OCI-M2 (cell line): ENCODE data around the gene PON1.

Experiments used
- DNase-seq: peaks from one replicate; lab custom pipeline; 2025; ENCODE audit not compliant: unreplicated experiment; lab: John Stamatoyannopoulos, UW

The PON1 gene

DNA sequence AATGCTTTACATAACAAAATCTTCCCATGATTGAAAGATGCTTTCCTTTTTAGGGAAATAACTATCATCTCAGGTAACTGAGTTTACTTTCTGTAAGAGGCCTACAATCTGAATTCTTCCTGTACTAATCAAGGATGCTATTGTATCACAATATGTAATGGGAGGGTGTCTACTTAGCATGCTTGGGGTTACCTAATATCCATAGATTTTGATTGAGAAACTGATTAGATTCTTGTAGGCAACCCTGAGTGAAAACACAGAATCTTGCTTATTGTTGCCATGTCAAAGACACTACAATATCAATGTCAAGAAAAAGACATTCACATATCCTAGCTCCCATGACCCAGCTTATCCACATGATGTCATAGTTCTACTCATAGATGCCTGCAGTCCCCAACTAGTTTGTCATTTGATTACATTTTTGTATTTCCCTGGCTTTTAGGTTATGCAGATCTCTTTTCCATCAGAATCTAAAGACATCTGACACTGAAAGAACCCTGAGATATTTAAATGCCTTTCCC is 62.4 kb downstream of the PON1 start:
- DNase-seq = no peak

GRCh38 chr7:95255691-95256090 is 68.6 kb downstream of the PON1 start:
- no peak for DNase-seq

- DNase-seq = no peak
Measured at GRCh38 chr7:95253986-95254385, 70.3 kb downstream of the PON1 start.

DNA sequence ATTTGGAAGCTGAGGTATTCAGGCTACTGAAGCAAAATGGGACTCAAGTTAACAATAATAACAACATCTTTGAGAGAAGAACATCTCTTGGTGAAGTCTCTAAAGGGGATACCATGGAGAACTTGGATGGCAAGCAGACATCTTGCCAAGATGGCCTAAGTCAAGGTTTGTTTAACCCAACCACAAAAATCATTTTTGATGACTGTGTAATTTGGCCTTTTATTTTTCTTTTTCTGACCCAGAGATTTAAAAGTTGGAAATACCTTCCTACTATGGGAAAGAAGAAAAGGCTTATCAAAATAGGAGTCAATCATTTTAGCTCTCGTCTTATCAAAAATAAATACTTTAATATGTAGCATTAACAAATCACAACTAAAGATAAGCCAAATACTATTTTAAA is 72.4 kb downstream of the PON1 start:
- DNase-seq = no peak

DNA sequence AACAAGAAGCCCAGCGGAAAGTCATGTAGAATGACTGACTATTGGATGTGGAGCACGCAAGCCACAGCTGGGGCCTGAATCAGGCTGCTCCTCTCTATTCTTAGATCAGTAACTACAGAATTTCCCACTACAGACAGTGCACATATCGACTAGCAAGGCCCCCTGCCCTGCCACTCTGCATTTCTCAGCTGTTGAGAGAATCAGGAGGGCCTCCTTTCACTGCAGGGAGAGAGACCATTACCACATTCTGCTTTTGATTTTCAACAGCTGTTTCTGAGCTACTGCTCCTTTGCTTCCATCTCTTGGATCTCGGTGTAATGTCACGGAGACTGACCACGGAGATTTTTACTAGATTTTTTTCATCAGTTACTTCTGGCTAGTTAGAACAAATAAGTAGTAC is 73.8 kb downstream of the PON1 start:
- DNase-seq = no peak
